ENCODE measurements around the gene ITPA. TPM values are rescaled to one million over a fixed set of nuclear protein-coding genes. Genes with fewer than 3 reads are reported as not detected.

The ITPA gene
- total RNA-seq, 4 donors from 2014 or later = 21.8 to 51.8 (median 38.8) TPM

DNA sequence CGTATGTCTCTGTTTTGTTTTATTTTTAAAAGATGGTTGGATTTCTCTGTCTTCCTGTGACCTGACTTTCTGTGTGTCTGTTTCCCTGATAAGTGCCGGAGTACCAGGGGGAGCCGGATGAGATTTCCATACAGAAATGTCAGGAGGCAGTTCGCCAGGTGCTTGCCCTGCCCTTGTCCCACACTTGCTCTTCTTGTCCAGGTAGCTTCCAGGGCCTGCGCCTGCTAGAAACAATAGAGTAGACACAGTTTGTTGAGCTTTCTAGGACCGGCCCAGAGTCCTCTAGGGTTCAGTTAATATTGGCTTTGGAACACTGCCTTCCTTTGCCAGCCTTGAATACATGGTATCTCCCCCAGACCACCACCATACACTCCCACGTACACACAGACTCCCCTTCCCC is 3.9 kb downstream of the ITPA start:
- TF ChIP-seq, protein P1, sequence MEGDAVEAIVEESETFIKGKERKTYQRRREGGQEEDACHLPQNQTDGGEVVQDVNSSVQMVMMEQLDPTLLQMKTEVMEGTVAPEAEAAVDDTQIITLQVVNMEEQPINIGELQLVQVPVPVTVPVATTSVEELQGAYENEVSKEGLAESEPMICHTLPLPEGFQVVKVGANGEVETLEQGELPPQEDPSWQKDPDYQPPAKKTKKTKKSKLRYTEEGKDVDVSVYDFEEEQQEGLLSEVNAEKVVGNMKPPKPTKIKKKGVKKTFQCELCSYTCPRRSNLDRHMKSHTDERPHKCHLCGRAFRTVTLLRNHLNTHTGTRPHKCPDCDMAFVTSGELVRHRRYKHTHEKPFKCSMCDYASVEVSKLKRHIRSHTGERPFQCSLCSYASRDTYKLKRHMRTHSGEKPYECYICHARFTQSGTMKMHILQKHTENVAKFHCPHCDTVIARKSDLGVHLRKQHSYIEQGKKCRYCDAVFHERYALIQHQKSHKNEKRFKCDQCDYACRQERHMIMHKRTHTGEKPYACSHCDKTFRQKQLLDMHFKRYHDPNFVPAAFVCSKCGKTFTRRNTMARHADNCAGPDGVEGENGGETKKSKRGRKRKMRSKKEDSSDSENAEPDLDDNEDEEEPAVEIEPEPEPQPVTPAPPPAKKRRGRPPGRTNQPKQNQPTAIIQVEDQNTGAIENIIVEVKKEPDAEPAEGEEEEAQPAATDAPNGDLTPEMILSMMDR (IDR thresholded peaks at IDR 0.05; ENCODE audit: low read depth) = no peak

DNA sequence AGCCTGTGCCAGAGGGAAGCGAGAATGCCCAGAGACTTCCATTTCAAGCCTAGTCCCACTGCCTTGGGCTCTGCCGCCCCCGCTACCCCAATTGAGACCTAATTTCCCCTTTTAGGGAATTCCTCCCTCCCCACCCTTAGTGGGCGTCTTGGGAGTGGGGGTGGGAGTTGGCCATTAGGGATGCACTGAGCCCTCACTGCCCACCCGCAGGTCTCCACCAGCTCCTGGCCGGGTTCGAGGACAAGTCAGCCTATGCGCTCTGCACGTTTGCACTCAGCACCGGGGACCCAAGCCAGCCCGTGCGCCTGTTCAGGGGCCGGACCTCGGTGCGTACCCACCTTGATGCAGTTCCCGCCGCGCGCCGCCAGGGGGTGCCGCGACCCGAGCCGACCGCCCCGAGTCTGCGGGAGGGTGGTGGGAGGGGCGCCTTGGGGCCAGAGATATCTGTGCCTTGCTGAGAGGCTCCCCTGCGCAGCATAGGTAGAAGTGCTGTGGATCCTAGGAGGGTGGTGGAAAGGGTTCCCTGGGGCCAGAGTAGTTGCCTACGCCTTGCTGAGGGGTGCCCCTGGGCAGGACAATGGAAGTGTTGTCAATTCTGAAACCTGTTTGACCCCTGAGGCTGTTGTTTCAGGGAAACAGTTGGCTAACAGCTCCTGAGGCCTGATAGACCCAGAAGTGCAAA is 9.2 kb downstream of the ITPA start:
- TF ChIP-seq, protein P1 (IDR thresholded peaks at IDR 0.05; ENCODE audit: low read depth) = no peak

DNA sequence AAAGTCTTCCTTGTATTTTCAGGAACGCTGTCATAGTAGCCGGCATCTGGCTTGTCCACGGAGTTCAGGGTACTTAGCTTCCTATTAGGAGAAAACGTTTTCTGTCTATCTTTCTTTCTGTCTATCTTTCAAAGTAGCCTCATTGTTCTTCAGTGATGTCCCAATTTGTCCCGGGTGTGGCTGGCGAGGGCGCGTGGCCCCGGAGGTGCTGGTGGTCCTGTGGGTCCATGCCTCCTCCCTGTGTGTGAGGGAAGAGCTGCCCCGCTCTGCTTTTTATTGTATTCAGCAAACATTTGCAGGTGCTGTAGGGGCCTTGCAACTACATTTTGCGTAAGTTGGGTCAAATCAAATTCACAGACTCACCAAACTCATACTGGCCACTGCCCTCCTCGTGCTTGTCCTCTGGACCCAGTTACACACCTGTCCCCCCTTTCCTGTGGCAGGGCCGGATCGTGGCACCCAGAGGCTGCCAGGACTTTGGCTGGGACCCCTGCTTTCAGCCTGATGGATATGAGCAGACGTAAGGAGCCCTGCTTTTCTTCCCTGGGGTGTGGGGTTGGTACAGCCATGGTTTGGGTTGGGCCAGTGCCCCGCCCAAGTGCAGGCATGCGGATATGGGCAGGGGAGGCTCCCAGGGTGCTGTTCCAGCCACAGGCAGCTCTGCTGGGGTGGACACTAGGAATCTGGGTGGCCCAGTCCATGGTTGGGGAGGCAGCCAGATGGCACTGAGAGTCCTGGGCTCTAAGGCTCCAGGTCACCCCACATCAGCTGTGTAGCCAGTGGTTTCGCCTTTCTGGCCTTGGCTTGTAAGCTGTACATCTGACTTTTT is 12.3 kb downstream of the ITPA start:
- TF ChIP-seq, protein P1 (IDR thresholded peaks at IDR 0.05; ENCODE audit: low read depth) = no peak

DNA sequence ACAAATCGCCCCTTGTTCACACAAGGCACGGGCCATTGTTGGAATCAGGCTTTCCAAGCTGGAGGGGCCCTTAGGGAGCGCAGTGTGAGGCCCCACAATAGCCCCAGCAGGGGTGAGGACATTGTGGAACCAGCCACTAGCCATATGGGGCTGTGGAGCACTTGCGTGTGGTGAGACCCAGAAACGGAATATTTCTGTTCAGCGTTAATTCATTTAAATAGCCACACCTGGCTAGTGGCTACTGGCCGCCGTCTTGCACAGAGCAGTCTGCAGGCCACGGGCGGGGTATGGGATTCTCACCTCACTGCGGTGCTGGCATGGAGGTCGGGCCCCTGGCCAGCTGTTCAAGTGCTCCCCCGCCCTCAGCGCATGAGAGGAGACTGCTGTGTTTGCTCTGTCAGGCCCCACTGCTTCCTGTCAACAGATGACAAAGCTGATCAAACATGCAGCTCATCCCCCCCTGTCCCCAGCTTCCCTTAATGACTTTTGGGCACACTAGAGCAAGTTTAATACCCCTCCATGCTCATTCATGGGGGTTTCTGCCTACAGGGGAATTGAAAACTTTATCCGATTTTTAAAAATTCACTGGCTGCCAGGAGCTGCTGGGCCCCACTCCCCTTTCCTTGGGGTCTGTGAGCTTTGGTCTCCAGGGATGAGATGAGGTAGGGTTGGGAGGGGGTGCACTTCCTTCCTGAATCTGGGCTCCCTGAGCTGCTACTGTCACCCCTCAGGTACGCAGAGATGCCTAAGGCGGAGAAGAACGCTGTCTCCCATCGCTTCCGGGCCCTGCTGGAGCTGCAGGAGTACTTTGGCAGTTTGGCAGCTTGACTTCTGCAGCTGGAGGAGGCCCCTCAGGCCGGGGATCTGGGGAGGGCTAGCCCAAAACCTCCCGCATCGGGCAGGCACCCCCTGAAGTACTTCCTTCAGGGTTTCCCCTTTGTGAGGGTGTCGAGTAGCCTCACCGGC is 13.6 kb downstream of the ITPA start:
- TF ChIP-seq, protein P1 (IDR thresholded peaks at IDR 0.05; ENCODE audit: low read depth) = no peak

DNA sequence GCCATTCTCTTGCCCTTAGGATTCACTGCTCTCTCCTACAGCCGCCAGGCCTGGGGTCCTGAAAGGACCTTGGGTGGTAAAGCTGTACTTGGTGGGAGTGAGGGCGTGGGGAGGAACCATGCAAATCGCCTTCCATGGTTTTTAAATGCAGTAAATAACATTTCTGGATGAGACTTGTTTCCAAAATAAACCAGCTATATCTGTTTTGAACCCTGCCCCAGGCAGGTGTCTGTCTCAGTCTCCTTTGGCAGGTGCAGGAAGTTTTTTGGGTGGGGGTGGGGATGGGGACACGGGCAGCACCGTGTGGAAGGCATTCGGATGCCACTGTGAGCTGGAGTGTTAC is 14.3 kb downstream of the ITPA start:
- TF ChIP-seq, protein P1 (IDR thresholded peaks at IDR 0.05; ENCODE audit: low read depth) = no peak

DNA sequence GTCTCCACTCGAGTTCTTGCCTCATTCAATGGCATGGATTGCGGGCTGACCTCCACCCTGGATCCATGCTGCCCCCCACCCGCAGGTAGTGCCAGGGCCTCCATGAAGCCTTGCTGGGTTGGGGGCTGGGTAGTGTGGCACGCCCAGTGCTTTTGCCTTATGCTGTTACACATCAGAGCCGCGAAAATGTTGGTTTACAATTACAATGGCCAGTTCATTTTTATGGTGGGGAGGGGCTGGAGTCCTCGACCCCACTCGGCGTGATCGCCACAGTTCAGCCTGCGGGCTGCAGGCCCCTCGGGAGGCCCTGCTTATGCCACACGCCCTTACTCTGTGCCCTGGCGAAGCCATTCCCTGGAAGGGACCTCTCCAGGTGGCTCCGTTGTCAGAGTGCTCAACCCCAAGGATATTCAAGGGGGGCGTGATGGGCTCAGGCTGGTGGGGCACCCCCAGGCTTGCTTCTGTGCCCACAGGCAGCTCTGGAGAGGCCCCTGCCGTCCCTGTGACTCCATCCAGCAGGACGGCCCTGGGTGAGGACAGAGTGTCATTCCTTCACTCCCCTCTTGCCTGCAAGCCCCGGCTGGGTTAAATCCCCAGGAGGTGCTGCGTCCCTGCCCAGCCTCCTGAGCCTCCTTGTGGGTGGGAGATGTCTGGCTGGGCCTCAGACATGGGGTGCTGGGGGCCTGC is 14.8 kb downstream of the ITPA start:
- TF ChIP-seq, protein P1 (IDR thresholded peaks at IDR 0.05; ENCODE audit: low read depth) = no peak

Data from subcutaneous adipose tissue (tissue), 4 donors.